ENCODE data around the gene KLF16. TPM values are rescaled to one million over a fixed set of nuclear protein-coding genes. Genes with fewer than 3 reads are reported as not detected.

KLF16 gene
- polyA plus RNA-seq, 3 donors: 0.51 to 23.3 (median 0.67) TPM

GRCh38 chr19:1805401-1806183, 57.8 kb downstream of the KLF16 start:
- Histone ChIP-seq H4K20me1 (ENCODE audit: insufficient read depth, low read length) (no peaks in the 10 kb centered on the region), H3K36me3 (replicated peaks in 1 of 2; ENCODE audit: control insufficient read depth in 1 of 2, insufficient read depth in 2 of 2, low read length in 2 of 2) (peaks cover 17 to 18% of the 10 kb centered on the region in 2 donors), H3K9me3 (replicated peaks in 1 of 2; ENCODE audit: control insufficient read depth in 1 of 2, insufficient read depth in 1 of 2, low read length in 2 of 2) (no peaks in the 10 kb centered on the region)

GRCh38 chr19:1804858-1805257, 58.5 kb downstream of the KLF16 start:
- no peaks in the 10 kb centered on the region for H3K27me3 Mint-ChIP-seq (ENCODE audit: low read depth in 3 of 3)
- TF ChIP-seq, protein P1, sequence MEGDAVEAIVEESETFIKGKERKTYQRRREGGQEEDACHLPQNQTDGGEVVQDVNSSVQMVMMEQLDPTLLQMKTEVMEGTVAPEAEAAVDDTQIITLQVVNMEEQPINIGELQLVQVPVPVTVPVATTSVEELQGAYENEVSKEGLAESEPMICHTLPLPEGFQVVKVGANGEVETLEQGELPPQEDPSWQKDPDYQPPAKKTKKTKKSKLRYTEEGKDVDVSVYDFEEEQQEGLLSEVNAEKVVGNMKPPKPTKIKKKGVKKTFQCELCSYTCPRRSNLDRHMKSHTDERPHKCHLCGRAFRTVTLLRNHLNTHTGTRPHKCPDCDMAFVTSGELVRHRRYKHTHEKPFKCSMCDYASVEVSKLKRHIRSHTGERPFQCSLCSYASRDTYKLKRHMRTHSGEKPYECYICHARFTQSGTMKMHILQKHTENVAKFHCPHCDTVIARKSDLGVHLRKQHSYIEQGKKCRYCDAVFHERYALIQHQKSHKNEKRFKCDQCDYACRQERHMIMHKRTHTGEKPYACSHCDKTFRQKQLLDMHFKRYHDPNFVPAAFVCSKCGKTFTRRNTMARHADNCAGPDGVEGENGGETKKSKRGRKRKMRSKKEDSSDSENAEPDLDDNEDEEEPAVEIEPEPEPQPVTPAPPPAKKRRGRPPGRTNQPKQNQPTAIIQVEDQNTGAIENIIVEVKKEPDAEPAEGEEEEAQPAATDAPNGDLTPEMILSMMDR (IDR thresholded peaks at IDR 0.05): no peak
- Histone ChIP-seq H3K9me3 (replicated peaks in 1 of 2; ENCODE audit: control insufficient read depth in 1 of 2, insufficient read depth in 1 of 2, low read length in 2 of 2) (no peaks in the 10 kb centered on the region), H3K27me3 (ENCODE audit: control insufficient read depth in 2 of 2, insufficient read depth in 2 of 2, low read length in 2 of 2) (no peaks in the 10 kb centered on the region), H3K79me2 (ENCODE audit: insufficient read depth, low read length) (no peaks in the 10 kb centered on the region), H3K27ac (ENCODE audit: low read depth in 1 of 2, low read length in 2 of 2) (no peak overlapping the region), H3K4me3 (replicated peaks in 1 of 3; ENCODE audit: low read depth in 2 of 3, low read length in 3 of 3) (no peak overlapping the region), H3K36me3 (replicated peaks in 1 of 2; ENCODE audit: control insufficient read depth in 1 of 2, insufficient read depth in 2 of 2, low read length in 2 of 2) (peaks cover 22 to 23% of the 10 kb centered on the region in 2 donors), H4K20me1 (ENCODE audit: insufficient read depth, low read length) (no peaks in the 10 kb centered on the region), H3K4me1 (ENCODE audit: control insufficient read depth in 1 of 2, insufficient read depth in 2 of 2, low read length in 2 of 2) (no peaks in the 10 kb centered on the region), H2AFZ (ENCODE audit: insufficient read depth, low read depth, low read length, poor library complexity, severe bottlenecking) (no peak overlapping the region), H3K9ac (ENCODE audit: insufficient read depth, low read length, poor library complexity, severe bottlenecking) (no peak overlapping the region), H3K4me2 (replicated peaks; ENCODE audit: extremely low read depth, low read length, poor library complexity, severe bottlenecking) (no peak overlapping the region)
- intact Hi-C loops (cut with micrococcal nuclease): no loop called here
- no peak overlapping the region for H3K4me3 Mint-ChIP-seq
- WGBS (ENCODE audit: insufficient coverage): no CpG with 5 or more reads among the region's 6 CpGs
- no peaks in the 10 kb centered on the region for H3K9me3 Mint-ChIP-seq
- H3K27ac Mint-ChIP-seq: no peak overlapping the region
- DNase-seq: no peak
- peaks cover 2% of the 10 kb centered on the region for H3K4me1 Mint-ChIP-seq
- peaks cover 37 to 75% of the 10 kb centered on the region in 2 donors for H3K36me3 Mint-ChIP-seq

More at GRCh38 chr19:1805401-1806183, 57.8 kb downstream of the KLF16 start:
- Histone ChIP-seq H3K9ac (ENCODE audit: insufficient read depth, low read length, poor library complexity, severe bottlenecking) (no peak overlapping the region), H2AFZ (ENCODE audit: insufficient read depth, low read depth, low read length, poor library complexity, severe bottlenecking) (no peak overlapping the region), H3K27me3 (ENCODE audit: control insufficient read depth in 2 of 2, insufficient read depth in 2 of 2, low read length in 2 of 2) (no peaks in the 10 kb centered on the region), H3K27ac (ENCODE audit: low read depth in 1 of 2, low read length in 2 of 2) (no peak overlapping the region), H3K4me2 (replicated peaks; ENCODE audit: extremely low read depth, low read length, poor library complexity, severe bottlenecking) (no peak overlapping the region), H3K4me1 (ENCODE audit: control insufficient read depth in 1 of 2, insufficient read depth in 2 of 2, low read length in 2 of 2) (no peaks in the 10 kb centered on the region), H3K79me2 (ENCODE audit: insufficient read depth, low read length) (no peaks in the 10 kb centered on the region), H3K4me3 (replicated peaks in 1 of 3; ENCODE audit: low read depth in 2 of 3, low read length in 3 of 3) (no peak overlapping the region)
- Mint-ChIP-seq H3K27ac (peak overlapping the region in 1 of 7 donors; percentile 20), H3K4me3 (no peak overlapping the region), H3K4me1 (peaks cover 2% of the 10 kb centered on the region), H3K9me3 (no peaks in the 10 kb centered on the region), H3K27me3 (ENCODE audit: low read depth in 3 of 3) (no peaks in the 10 kb centered on the region), H3K36me3 (peaks cover 32 to 68% of the 10 kb centered on the region in 2 donors)
- intact Hi-C loops (cut with micrococcal nuclease): no loop called here
- TF ChIP-seq, protein P1 (IDR thresholded peaks at IDR 0.05): no peak
- 100% methylated on average over 2 of the region's 24 CpGs for WGBS (ENCODE audit: insufficient coverage)
- no peak for DNase-seq

Other genes with a start within 250 kb of the KLF16 start
- gene TCF3, start 211.0 kb downstream of the KLF16 start, polyA plus RNA-seq: 10 to 100 TPM in 1 of 3 donors, 1 to 10 TPM in 2; 2.4 to 36.2 (median 3.3) TPM
- not detected for gene ONECUT3, start 110.1 kb downstream of the KLF16 start, polyA plus RNA-seq
- 1 to 10 TPM; 1.6 to 8.2 (median 1.8) TPM for gene ATP8B3, start 51.3 kb downstream of the KLF16 start, polyA plus RNA-seq
- 10 to 100 TPM in 1 of 3 donors, 1 to 10 TPM in 2; 2.8 to 60.8 (median 3.0) TPM for gene REXO1, start 15.1 kb downstream of the KLF16 start, polyA plus RNA-seq
- gene ABHD17A, start 21.9 kb upstream of the KLF16 start, polyA plus RNA-seq: 10 to 100 TPM; 69.8 to 96.1 (median 79.0) TPM
- 1 to 10 TPM; 2.7 to 3.2 (median 3.1) TPM for gene ADAT3, start 41.8 kb upstream of the KLF16 start, polyA plus RNA-seq
- gene SCAMP4, start 41.8 kb upstream of the KLF16 start, polyA plus RNA-seq: 10 to 100 TPM; 11.9 to 39.4 (median 15.4) TPM
- 100 to 1,000 TPM in 1 of 3 donors, 10 to 100 TPM in 2; 10.8 to 215 (median 20.3) TPM for gene CSNK1G2, start 77.6 kb upstream of the KLF16 start, polyA plus RNA-seq
- gene BTBD2, start 152.1 kb upstream of the KLF16 start, polyA plus RNA-seq: 10 to 100 TPM in 1 of 3 donors, 1 to 10 TPM in 2; 2.8 to 36.0 (median 3.3) TPM
- gene MKNK2, start 187.7 kb upstream of the KLF16 start, polyA plus RNA-seq: 100 to 1,000 TPM in 1 of 3 donors, 10 to 100 TPM in 2; 16.9 to 333 (median 21.8) TPM
- gene MOB3A, start 232.7 kb upstream of the KLF16 start, polyA plus RNA-seq: 100 to 1,000 TPM in 1 of 3 donors, 10 to 100 TPM in 2; 60.5 to 179 (median 96.3) TPM
- 10 to 100 TPM in 1 of 3 donors, under 1 TPM in 2; 0.41 to 17.5 (median 0.80) TPM for gene IZUMO4, start 233.3 kb upstream of the KLF16 start, polyA plus RNA-seq